GM19452 (cell line): ENCODE measurements around the gene CAT.
A peak's percentile ranks its signal among the peaks of the same experiment; 100 is the strongest.

ENCODE experiments used
- ATAC-seq: cut with Tn5 transposase; IDR thresholded peaks from one replicate; pipeline ENCODE4 v1.9.1; 2021; ENCODE audit not compliant: unreplicated experiment

CAT gene

DNA sequence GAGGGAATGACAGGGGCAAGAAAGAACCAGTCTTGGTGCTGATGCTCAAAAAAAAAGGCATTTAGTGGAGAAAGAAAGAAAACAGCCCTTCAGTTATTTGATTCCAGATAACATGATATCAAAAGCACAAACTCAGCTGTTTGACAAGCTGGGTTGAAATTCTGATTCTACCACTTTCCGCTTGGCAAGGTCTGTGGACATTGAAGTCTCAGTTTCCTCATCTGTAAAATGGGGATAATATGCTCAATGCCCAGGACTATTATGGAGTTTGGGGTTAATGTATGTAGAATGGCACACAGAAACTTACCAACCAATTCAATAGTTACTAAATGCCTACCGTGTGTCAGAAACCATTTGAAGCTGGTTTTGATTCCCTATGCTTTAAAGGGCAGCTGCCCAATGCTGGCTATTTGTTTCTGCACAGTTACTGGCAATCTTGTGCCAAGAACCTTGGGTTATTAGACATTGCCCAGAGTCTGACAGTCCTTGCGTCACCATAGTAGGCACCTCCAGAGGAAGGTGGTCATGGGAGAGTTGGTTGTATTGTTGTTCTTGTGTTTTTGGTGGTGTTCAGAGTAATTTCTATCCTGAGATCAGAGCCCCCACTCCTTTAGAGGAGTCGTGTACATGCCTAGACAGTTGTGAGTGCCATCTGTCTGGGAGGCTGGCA, 55.3 kb downstream of the CAT start:
- no peak for ATAC-seq

- ATAC-seq: no peak
Observed at GRCh38 chr11:34495239-34495723, 56.5 kb downstream of the CAT start.

DNA sequence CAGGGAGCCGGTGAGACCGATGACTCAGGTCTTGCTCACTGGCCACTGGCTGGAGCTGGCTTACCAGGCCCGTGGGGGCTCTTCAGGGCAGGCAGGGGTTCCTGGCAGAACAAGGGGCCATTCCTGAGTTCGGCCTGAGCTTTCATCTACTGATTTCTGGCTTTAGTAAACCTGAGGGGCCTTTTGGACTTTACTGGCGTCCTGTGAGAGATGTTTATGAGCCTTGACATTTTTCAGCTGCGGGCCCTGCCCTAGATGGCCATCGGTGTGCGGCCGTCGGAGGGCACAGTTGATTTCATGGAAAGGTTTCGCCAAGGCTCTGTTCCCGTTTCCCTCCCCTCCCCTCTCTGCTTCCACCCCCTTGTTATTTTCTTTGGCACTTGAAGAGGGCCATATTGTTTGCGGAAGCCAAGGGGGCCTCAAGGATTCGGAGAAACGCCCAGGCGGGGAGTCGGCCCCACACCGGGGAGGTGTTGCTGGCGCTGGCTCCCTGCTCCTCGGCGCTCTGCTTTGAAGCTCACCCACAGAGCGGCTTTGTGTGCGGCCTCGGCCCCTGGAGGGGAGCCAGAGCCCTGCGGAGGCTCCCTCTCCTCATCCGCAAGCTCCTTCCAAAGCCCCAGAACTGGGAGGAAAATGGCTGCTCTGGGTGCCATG, 57.1 kb downstream of the CAT start:
- ATAC-seq: no peak

GRCh38 chr11:34499719-34500500, 61.2 kb downstream of the CAT start:
- ATAC-seq: no peak

DNA sequence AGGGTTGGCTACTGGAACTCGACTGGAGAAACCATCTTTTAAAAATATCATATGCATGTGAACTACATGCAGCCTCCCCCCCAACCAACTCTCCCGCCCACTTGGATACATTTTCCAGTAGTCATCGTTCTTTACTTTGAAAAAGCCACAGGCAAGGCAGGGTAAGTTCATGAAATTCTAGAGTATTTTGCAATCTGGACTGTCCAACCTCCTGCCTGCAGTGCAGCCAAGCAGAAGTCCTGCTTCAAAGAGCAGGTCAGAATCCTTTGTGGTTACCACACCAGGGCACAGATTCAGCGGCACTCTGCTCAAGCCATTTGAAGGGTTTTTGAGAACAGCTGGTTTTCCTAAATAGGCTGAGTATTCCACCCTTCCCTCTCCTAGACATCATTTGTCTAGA, 62.8 kb downstream of the CAT start:
- no peak for ATAC-seq

- ATAC-seq: no peak
Observed at GRCh38 chr11:34501949-34502348, 63.2 kb downstream of the CAT start.

DNA sequence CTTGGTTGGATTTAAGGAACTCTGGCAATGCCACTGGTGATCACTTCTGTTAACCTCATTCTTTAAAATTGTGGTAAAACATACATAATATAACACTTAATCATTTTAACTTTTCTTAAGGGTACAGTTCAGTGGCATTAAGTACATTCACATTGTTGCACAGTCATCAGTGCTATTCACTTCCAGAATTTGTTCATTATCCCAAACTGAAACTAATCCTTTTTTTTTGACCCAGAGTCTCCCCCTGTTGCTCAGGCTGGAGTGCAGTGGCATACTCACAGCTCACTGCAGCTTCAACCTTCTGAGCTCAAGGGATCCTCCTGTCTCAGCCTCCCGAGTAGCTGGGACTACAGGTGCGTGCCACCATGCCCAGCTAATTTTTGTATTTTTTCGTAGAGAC, 64.2 kb downstream of the CAT start:
- no peak for ATAC-seq

- ATAC-seq: no peak
Observed at GRCh38 chr11:34505874-34506273, 67.1 kb downstream of the CAT start.

DNA sequence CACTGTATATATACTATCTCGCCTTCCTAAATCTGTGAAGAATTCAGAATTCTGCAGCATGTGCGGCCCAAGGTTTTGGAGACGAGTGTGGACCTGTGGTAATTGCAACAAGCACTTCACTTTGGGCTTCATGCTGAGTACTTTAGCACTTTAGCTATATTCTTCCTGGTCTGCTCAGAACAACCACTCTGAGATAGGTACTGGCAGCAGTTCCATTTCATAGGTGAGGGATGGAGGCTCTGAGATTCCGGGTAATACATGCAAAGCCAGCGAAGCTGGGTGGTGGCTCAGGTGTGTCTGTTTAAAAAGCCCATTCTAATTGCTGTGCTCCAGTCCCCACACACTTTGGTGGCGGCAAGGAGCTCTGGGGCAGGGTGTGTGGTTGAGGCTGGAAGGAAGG, 68.4 kb downstream of the CAT start:
- ATAC-seq: no peak

DNA sequence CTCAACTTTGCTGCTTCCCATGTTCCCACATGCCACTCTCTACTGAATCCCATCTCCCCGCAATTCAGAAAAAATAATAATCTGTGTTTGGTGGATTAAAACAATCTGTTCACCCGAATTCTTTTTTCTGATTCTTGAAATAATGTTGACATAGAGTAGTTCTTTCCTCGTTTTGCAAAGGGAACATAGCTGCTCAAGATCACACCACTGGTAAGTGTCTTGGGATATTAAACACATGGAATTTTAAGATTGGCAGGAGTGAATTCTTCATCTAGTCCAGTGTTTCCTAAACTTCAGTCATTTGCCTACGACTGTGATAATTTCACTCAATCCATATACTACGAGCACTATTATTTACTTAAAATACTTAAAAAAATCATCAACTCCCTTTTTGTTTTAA, 68.9 kb downstream of the CAT start:
- ATAC-seq: no peak

GRCh38 chr11:34508524-34508923, 69.8 kb downstream of the CAT start:
- ATAC-seq: no peak

GRCh38 chr11:34509336-34509876, 70.7 kb downstream of the CAT start:
- ATAC-seq: no peak

DNA sequence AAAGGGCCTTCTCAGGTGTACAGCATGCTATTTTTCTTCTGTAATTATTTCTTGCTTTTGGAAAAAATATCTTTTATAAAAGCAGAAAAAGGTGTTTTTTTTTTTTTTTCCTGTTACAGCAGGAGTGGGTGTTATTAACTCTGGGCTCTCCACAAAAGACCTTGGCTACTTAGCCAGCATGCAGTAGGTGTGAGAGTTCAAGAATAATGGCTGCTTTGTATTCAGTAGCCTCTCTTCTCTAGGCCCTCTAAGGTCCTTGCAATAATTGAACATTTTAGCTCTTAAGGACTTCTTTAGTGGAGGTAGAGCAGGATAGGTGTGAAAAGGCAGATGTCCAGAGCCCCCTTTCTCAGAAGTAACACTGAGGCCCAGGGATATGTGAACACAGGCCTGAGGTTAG, 71.5 kb downstream of the CAT start:
- ATAC-seq: no peak

- ATAC-seq: no peak
Observed at GRCh38 chr11:34510673-34511072, 71.9 kb downstream of the CAT start.

DNA sequence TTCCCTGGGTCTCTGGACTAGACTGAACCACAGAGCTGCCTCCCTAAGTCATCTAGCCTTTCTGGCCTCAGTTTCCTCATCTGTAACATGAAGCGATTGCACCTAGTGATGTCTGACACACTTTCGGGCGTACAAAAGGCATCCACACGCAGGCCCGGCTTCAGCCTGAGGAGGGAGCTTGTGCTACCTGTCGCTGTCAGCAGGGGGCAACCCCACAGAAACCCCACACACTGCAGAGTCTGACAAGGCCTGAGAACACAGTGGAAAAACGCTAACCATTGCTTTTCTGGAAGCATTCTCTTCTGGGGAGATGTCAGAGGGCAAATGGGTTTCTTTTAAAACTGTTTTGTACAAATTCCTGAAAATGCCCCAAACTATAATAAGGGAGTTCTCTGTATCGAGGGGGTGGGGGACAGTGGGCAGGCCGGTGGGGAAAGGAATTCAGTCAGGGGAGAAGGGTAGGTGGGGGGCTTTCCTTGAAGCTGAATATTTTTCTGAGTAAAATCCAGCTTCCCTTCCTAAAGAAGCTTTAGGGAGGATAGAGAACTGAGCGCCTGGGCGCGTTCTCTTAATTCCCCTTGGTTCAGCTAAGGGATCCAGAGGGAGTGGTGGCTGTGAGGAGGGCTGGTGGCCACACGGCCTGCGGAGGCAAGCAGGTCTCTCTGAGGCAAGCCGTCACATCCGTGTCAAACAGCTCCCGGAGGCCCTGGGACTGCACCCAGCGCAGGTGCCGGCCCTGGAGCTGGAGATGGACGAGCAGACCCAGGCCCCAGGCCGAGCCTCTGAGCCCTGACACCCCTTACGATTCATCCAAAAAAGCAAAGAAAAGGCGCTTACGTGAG, 74.3 kb downstream of the CAT start:
- ATAC-seq: peak; percentile 76

- ATAC-seq: no peak
Observed at GRCh38 chr11:34513682-34514449, 75.1 kb downstream of the CAT start, which contains the start of gene ELF5. TSS of gene ELF5 (minus strand) at chr11:34513794. CDS start at chr11:34505749, 8,045 bp downstream.

GRCh38 chr11:34514597-34514996, 75.9 kb downstream of the CAT start:
- no peak for ATAC-seq

- no peak for ATAC-seq
Observed at GRCh38 chr11:34516247-34517040, 77.7 kb downstream of the CAT start.

GRCh38 chr11:34519595-34520235, 81.0 kb downstream of the CAT start:
- no peak for ATAC-seq
